GM12892 (cell line): Measurements from ENCODE around the gene TIE1.

ENCODE experiments used
- POLR2A ChIP-seq: IDR thresholded peaks from 2 replicates; pipeline ENCODE4 v1.6.1; 2011; ENCODE audit warnings: low read depth, low read length, control low read depth
- POLR2AphosphoS5 ChIP-seq: IDR thresholded peaks from 2 replicates; pipeline ENCODE4 v1.6.1; 2011; ENCODE audit warnings: low read depth, low read length, control low read depth
- TAF1 ChIP-seq: IDR thresholded peaks from 2 replicates; pipeline ENCODE4 v1.6.1; 2011; ENCODE audit warnings: low read depth, mild to moderate bottlenecking, control low read depth, low read length, borderline replicate concordance

DNA sequence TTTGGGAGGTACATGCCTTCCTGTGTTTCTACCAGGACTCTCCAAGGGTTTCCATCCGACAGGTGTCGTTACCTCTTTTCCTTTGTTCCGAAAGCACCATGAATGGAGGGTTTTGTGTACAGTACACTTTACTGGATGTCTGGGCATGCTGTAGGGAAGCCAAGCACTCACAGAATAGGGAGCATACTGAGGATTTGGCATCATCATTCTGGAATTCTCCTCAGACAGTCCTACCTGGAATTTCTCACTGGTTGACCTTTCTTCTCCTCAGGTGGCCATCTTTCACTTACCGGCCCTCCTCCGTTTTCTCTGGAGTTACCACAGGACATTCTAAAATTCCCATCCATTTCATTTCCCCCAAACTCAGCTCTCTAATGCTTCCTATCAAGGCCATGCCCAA, 30.9 kb downstream of the TIE1 start:
- TF ChIP-seq POLR2AphosphoS5 (no peak), TAF1 (no peak), POLR2A (no peak)
